Left renal pelvis (tissue), 4 donors: ENCODE measurements around the gene SRPK3. TPM values are rescaled to one million over a fixed set of nuclear protein-coding genes. Genes with fewer than 3 reads are reported as not detected.

Experiments
- DNase-seq, 4 donors: peaks; one replicate each; pipeline ENCODE4 v3.0.0-alpha.2; 2013; ENCODE audit warnings: low read depth in 4 of 4, low spot score in 3 of 4
- polyA plus RNA-seq, 4 donors: library from polyadenylated mRNA; unstranded; fragments of 120-200 nt; gene quantifications; one replicate each; pipeline ENCODE4 v1.2.1, GENCODE V29; 2013; ENCODE audit not compliant: insufficient read length in 4 of 4

SRPK3 gene
- polyA plus RNA-seq, 4 donors: 0.65 to 6.7 (median 1.9) TPM

GRCh38 chrX:153769158-153769864, 11.5 kb upstream of the SRPK3 start:
- DNase-seq: no peak

GRCh38 chrX:153769865-153770600, 10.8 kb upstream of the SRPK3 start:
- no peak for DNase-seq

GRCh38 chrX:153770601-153771414, 10.0 kb upstream of the SRPK3 start:
- no peak for DNase-seq

- no peak for DNase-seq
These were observed 9.2 kb upstream of the SRPK3 start for GRCh38 chrX:153771415-153772315.

- no peak for DNase-seq
These were observed 8.3 kb upstream of the SRPK3 start for GRCh38 chrX:153772316-153773217.

GRCh38 chrX:153773218-153773611, 7.6 kb upstream of the SRPK3 start:
- DNase-seq: no peak

- DNase-seq: no peak
These were observed 6.9 kb upstream of the SRPK3 start for GRCh38 chrX:153773741-153774575.

GRCh38 chrX:153774576-153775292, 6.1 kb upstream of the SRPK3 start:
- no peak for DNase-seq

- no peak for DNase-seq
These were observed 5.3 kb upstream of the SRPK3 start for GRCh38 chrX:153775293-153776119.

GRCh38 chrX:153776120-153776599, 4.7 kb upstream of the SRPK3 start:
- no peak for DNase-seq

- DNase-seq: no peak
These were observed 4.2 kb upstream of the SRPK3 start for GRCh38 chrX:153776611-153777045.

- DNase-seq: no peak
These were observed 3.4 kb upstream of the SRPK3 start for GRCh38 chrX:153777261-153778090.

- DNase-seq: no peak
These were observed 2.7 kb upstream of the SRPK3 start for GRCh38 chrX:153778181-153778580.

GRCh38 chrX:153778684-153779101, 2.1 kb upstream of the SRPK3 start:
- DNase-seq: no peak

GRCh38 chrX:153779891-153780677, 757 bp upstream of the SRPK3 start:
- DNase-seq: no peak
